KG1 (cell line): ENCODE data around the gene HUS1.
"Not testable (repeated sequence)": the region's sequence is repeated elsewhere in the genome, so short reads cannot be mapped to it uniquely, and the experiment has no call there.

ENCODE experiments used
- DNase-seq: peaks from one replicate; lab custom pipeline; 2025; lab: John Stamatoyannopoulos, UW

HUS1 gene

DNA sequence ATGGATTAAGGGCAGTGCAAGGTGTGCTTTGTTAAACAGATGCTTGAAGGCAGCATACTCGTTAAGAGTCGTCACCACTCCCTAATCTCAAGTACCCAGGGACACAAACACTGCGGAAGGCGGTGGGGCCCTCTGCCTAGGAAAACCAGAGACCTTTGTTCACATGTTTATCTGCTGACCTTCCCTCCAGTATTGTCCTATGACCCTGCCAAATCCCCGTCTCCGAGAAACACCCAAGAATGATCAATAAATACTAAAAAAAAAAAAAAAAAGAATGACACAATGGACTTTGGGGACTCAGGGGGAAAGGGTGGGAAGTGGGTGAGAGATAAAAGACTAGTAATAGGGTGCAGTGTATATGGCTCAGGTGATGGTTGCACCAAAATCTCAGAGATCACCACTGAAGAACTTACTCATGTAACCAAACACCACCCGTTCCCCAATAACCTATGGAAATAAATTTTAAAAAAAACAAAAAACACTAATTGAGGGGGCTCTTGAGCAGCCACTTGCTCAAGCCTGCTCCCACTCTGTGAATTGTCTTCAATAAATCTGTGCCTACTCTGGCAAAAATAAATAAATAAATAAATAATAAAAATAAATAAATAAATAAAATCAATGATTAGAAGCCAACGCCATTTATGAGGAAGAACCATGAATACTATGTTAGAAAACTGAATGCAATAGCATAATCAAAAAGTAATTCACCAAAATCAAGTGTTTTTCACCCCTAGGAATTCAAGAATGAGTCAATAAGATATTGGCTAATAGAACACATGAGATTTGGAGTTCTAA lies 56.1 kb downstream of the HUS1 start:
- not testable (repeated sequence) for DNase-seq

DNA sequence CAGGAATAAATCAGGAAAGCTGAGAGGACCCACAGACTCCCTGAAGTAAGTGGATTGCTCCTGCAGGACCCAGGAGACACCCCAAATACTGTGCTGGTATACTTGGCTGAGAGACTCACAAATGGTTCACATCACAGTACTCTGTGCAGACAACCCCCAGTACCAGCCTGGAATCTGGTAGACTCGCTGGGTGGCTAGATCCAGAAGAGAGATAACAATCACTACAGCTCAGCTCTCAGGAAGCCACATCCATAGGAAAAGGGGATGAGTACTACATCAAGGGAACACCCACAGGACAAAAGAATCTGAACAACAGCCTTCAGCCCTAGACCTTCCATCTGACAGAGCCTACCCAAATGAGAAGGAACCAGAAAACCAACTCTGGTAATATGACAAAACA lies 62.9 kb downstream of the HUS1 start:
- DNase-seq, result not testable (repeated sequence)

DNA sequence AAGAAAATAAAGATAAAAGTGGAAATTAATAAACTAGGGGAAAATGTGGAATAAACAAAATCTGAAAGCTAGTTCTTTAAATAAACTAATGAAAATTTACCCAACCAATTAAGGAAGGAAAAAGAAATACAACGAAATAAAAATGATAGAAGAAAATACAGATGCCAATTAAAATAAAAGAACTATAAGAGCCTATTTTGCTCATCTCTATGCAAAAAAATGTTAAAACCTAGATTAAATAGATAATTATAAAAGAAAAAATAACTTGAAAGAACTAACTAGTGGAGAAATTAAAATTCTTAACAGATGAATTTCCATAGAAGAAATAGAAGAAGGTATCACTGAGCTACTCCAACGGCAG lies 63.8 kb downstream of the HUS1 start:
- DNase-seq, result no peak

DNA sequence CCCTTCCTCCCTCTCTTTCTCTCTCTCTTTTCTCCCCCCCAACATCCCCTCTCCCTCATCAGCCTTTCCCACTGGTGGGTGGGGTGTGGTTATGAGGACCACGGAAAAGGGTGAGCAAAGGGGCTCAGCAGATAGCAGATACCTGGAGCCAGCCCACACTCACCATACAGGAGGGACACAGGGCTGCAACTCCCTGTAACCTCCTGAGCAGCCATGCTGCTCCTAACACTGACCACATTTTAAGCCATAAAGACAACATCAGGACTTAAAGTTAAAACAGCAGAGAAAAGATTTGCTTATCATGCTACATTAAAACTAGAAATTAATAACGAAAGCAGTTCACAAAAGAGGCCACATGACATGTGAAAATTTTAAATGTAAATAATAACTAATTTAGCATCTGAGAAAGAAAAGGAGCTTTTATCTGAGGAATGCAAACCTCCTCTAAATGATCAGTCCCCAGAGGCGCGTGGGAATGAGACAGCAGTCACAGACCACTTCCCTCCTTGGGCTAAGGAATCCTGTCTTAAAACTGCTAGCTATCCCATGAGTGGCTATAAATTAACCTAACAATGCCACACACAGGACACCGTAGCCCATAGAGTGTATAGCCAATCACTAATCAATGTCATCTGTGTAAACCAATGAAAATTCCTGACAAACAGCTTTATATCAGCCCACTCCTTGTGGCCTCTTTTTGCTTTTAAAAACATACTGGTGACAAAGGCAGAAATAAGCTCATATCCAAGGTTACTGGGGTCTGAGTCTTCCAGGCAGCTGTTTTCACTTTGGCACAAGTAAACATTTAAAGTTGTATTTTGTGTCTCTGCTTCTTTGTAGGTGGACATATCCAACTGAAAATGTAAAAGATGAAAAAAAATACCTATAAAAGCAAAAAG lies 64.4 kb downstream of the HUS1 start:
- no peak for DNase-seq
